ENCODE measurements around the gene KIAA1755. TPM values are rescaled to one million over a fixed set of nuclear protein-coding genes. Genes with fewer than 3 reads are reported as not detected.

KIAA1755 gene
- total RNA-seq, 1 experiment from 2014 or later: 0.17 TPM

- no CpG with 5 or more reads among the region's 11 CpGs for WGBS (ENCODE audit: extremely low coverage, insufficient read length, low lambda C conversion rate)
- Mint-ChIP-seq H3K9me3 (no peaks in the 10 kb centered on the region), H3K4me1 (peaks cover 9 to 30% of the 10 kb centered on the region in 2 experiments), H3K27ac (no peak overlapping the region), H3K27me3 (ENCODE audit: low read depth) (peaks cover 3% of the 10 kb centered on the region), H3K36me3 (ENCODE audit: insufficient read depth in 1 of 3, low read depth in 3 of 3) (no peaks in the 10 kb centered on the region), H3K4me3 (no peak overlapping the region)
- Histone ChIP-seq H2BK12ac (ENCODE audit: insufficient read length, low read depth, low read length) (no peak overlapping the region), H4K91ac (ENCODE audit: insufficient read length, low read depth, low read length) (no peak overlapping the region), H4K20me1 (ENCODE audit: control insufficient read depth, insufficient read depth, insufficient read length) (peaks cover 2% of the 10 kb centered on the region), H3K23me2 (ENCODE audit: insufficient read length, low read depth, low read length, poor library complexity, severe bottlenecking) (no peaks in the 10 kb centered on the region), H3K4me1 (ENCODE audit: insufficient read depth, low read length) (no peaks in the 10 kb centered on the region), H3K18ac (ENCODE audit: insufficient read length, low read depth, low read length) (no peak overlapping the region), H2AFZ (ENCODE audit: low read length) (no peak overlapping the region), H2BK120ac (ENCODE audit: low read depth, low read length, poor library complexity, severe bottlenecking) (no peak overlapping the region), H2BK5ac (ENCODE audit: insufficient read length, low read length) (no peak overlapping the region), H3K27ac (ENCODE audit: insufficient read length, low read depth, low read length) (no peak overlapping the region), H2BK20ac (ENCODE audit: low read depth, low read length, poor library complexity, severe bottlenecking) (no peak overlapping the region), H3K23ac (ENCODE audit: insufficient read length, low read depth, low read length) (no peak overlapping the region), H3K14ac (ENCODE audit: insufficient read depth, low read length) (no peak overlapping the region), H2AK5ac (ENCODE audit: insufficient read length, low read length) (no peak overlapping the region), H4K5ac (ENCODE audit: insufficient read length, low read depth, low read length) (no peak overlapping the region), H3K9me3 (ENCODE audit: control insufficient read depth, low read depth, low read length) (no peaks in the 10 kb centered on the region), H3K56ac (ENCODE audit: insufficient read length, low read depth, low read length) (no peak overlapping the region), H2BK15ac (ENCODE audit: low read depth, low read length) (no peak overlapping the region), H3K79me1 (ENCODE audit: insufficient read depth, low read depth, low read length, poor library complexity, severe bottlenecking) (no peaks in the 10 kb centered on the region), H3K79me2 (ENCODE audit: insufficient read depth, low read length) (no peaks in the 10 kb centered on the region), H3K4me2 (ENCODE audit: insufficient read depth, insufficient read length, low read length) (no peak overlapping the region), H3K9ac (ENCODE audit: extremely low read depth, insufficient read length, low read length) (no peak overlapping the region), H3K4ac (ENCODE audit: low read depth, low read length) (no peak overlapping the region), H4K8ac (replicated peaks; ENCODE audit: insufficient read length, low read depth, low read length) (no peak overlapping the region), H3K27me3 (ENCODE audit: insufficient read depth, low read length) (no peaks in the 10 kb centered on the region), H3T11ph (ENCODE audit: low read length) (no peak overlapping the region)
- DNase-seq: no peak
- no peak for TF ChIP-seq CTCF (conservative IDR thresholded peaks at IDR 0.05)
These were observed 42.3 kb upstream of the KIAA1755 start for GRCh38 chr20:38302786-38303185.

All from H9 (cell line).